T1000 (cell line): ENCODE data around the gene GTPBP2.
"Not testable (repeated sequence)": the region's sequence is repeated elsewhere in the genome, so short reads cannot be mapped to it uniquely, and the experiment has no call there.

Experiments used
- DNase-seq: peaks from one replicate; lab custom pipeline; 2025; ENCODE audit warnings: mixed read lengths; lab: John Stamatoyannopoulos, UW

GTPBP2 gene

GRCh38 chr6:43623880-43624785, 4.9 kb downstream of the GTPBP2 start:
- DNase-seq: no peak

DNA sequence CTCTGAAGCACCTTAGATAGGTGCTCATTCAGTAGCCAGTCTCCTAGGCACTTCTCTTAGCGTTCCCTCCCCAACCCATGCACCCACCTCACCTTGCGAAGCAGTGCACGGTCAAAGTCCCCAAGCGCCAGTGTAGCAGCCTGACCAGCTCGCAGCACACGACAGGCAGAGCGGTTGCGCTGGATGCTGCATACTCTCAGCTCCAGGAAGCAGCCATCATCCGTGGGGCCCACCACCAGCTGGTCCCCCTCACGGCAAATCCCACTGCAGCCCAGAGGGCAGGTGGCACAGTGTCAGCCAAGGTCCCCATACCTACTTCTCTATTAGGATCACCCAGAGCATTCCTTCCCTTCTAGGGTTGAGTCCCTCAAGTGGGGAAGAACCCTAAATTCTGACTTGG, 6.5 kb downstream of the GTPBP2 start:
- DNase-seq: no peak

- DNase-seq: no peak
These were observed 7.3 kb downstream of the GTPBP2 start for GRCh38 chr6:43621836-43622180.

GRCh38 chr6:43621078-43621835, 7.8 kb downstream of the GTPBP2 start:
- DNase-seq: no peak

- no peak for DNase-seq
These were observed 12.2 kb downstream of the GTPBP2 start for GRCh38 chr6:43616725-43617472.

DNA sequence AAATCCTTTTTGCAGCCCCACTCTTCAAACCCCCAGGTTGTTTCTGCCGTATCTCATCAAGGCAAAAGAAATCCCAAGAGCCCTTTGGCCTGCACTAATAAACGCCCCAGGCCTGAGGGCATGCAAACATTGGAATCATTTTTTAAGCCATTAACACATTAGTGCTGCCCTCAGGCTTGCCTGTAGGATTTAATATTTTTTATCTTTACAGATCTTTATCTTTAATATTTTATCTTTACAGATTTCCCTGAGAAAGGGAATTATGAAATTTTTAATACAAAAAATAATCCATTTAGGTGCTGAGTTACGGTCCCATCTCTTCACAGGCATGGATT, 14.7 kb downstream of the GTPBP2 start:
- DNase-seq: no peak

GRCh38 chr6:43613721-43614395, 15.2 kb downstream of the GTPBP2 start:
- no peak for DNase-seq

- no peak for DNase-seq
These were observed 18.6 kb downstream of the GTPBP2 start for GRCh38 chr6:43610431-43610830.

DNA sequence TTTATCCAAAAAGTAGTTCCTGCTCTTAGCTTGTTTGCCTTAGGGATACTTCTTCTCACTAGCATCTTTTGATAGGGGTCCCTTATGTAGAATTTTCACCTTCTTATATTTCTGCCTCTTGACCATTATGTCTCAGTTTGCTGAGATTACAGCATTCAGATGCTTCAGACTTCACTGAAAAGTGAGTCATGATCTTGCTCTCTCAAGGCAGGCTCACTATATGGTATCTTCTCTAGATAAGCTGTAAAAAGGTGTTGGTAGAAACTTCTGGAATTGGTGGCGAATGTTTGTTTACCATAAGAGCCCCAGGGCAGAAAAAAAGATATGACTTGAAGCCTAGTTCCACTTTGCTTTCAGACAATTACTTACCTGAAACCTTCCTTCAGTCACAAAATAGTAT, 19.7 kb downstream of the GTPBP2 start:
- no peak for DNase-seq

GRCh38 chr6:43608807-43609206, 20.3 kb downstream of the GTPBP2 start:
- no peak for DNase-seq

GRCh38 chr6:43608310-43608763, 20.7 kb downstream of the GTPBP2 start:
- DNase-seq: peak; percentile 56

GRCh38 chr6:43606019-43606418, 23.0 kb downstream of the GTPBP2 start:
- no peak for DNase-seq

DNA sequence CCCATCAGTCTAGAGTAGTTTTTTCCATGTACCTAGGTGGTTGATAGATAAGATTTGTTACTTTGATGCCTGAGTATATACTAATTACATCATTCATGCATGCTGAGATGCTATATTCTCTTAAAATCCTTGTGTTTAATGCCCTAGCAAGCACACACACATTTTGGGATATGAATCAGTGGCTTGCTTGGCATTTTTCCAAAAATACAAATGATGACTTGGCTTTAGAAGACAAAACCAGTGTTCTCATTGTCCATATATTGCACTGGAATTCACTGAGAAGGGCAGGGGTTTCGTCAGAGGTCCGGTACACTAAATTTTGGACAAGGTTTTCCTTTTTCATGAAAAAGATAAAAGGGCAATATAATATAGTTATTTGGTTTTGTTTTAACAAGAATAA, 24.9 kb downstream of the GTPBP2 start:
- no peak for DNase-seq

GRCh38 chr6:43600595-43600994, 28.5 kb downstream of the GTPBP2 start:
- DNase-seq: no peak

GRCh38 chr6:43593938-43594337, 35.1 kb downstream of the GTPBP2 start:
- DNase-seq: no peak

DNA sequence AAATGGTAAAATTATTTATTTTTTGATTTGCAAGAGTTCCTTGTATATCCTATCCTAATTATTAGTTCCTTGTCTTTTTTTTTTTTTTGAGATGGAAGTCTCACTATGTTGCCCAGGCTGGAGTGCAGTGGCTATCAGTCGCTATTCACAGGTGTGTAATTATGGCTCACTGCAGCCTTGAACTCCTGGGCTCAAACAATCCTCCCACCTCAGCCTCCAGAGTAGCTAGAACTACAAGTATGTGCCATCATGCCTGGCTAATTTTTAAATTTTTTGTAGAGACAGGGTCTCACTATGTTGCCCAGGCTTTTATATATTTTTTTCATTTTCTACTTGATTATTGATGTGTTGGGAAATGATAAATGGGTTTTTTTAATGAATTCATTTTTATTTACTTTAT, 39.5 kb downstream of the GTPBP2 start:
- not testable (repeated sequence) for DNase-seq

DNA sequence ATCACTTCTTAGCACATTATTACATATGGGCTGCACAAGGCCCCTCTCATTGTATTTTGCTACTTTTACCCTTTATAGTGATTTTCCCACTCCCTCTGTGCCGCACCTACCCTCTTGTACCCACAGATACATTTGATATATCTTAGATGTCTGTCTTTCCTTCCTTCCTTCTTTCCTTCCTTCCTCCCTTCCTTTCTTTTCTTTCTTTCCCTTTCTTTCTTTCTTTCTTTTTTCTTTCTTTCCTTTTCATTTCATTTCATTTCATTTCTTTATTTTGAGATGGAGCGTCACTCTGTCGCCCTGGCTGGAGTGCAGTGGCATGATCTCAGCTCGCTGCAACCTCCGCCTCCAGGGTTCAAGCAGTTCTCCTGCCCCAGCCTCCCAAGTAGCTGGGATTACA, 40.9 kb downstream of the GTPBP2 start:
- DNase-seq: no peak

- no peak for DNase-seq
These were observed 44.0 kb downstream of the GTPBP2 start for GRCh38 chr6:43584892-43585570.

- no peak for DNase-seq
These were observed 46.2 kb downstream of the GTPBP2 start for GRCh38 chr6:43582911-43583310.

DNA sequence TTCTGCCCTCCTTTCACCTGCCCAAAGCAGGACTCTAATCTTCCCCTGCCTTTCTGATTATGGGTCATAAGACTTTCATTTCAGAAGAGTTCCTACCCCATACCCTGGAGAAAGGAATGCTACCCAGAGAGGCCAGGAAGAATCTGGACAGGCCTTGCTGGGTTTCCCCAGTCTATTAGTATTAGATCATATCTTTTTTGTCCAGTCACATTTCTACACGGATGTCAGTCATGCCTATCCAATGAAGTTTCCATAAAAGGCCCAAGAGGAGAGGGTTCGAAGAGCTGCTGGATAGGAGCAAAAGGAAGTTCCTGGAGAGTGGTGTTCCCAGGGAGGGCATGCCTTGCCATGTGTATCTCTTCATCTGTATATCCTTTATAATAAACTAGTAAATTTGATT, 49.9 kb downstream of the GTPBP2 start:
- DNase-seq: no peak

DNA sequence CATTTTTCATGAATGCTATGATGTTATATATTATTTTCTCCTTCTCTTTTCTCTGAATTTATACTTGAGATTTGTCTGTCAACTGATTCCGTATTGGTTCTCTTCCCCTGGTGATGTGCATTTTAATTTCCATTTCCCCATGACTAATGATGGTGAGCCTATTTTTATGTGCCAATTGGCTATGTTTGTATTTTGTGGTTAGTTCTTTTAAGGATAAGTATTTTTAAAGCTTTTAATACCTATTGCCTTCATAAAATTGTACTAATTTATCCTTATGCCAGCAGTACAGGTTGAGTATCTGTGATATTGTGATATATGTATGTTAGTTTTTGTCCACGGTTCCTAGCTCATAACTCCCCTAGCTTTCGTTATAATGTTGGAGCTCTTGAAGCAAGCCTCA, 50.3 kb downstream of the GTPBP2 start:
- no peak for DNase-seq
